Heart left ventricle (tissue), 16 donors: ENCODE data around the gene CCDC127. TPM values are rescaled to one million over a fixed set of nuclear protein-coding genes. Genes with fewer than 3 reads are reported as not detected.
A peak's percentile ranks its signal among the peaks of the same experiment; 100 is the strongest.

ENCODE experiments used
- ATAC-seq, 4 donors: fragments of 200-7000 bp; cut with Tn5 transposase; one replicate each; pipeline ENCODE4 v1.9.1; 2020 to 2022; ENCODE audit warnings: moderate library complexity in 4 of 4, mild to moderate bottlenecking in 3 of 4, moderate number of reproducible peaks in 1 of 4
- DNase-seq, 5 donors: peaks; one replicate each; pipeline ENCODE4 v3.0.0-alpha.2; 2020
- H3K27ac ChIP-seq, 12 donors: fragments of 200-600 bp; sonication (generic) in 4 of 12; one replicate each; pipeline versions ENCODE4 v1.5.0 to v1.8.0; 2016 to 2022; ENCODE audit warnings: mild to moderate bottlenecking in 2 of 12
- H3K27me3 ChIP-seq, 9 donors: fragments of 200-600 bp; sonication (generic) in 2 of 9; one replicate each; pipeline versions ENCODE4 v1.5.1 to v1.8.0; 2016 to 2022; ENCODE audit warnings: mild to moderate bottlenecking in 3 of 9
- H3K36me3 ChIP-seq, 9 donors: fragments of 200-600 bp; sonication (generic) in 2 of 9; one replicate each; pipeline versions ENCODE4 v1.5.0 to v1.8.0; 2018 to 2022; ENCODE audit warnings: mild to moderate bottlenecking in 2 of 9
- H3K4me1 ChIP-seq, 12 donors: fragments of 200-600 bp; sonication (generic) in 4 of 12; one replicate each; pipeline versions ENCODE4 v1.5.0 to v1.8.0; 2016 to 2022; ENCODE audit warnings: mild to moderate bottlenecking in 3 of 12
- H3K4me3 ChIP-seq, 12 donors: fragments of 200-600 bp; sonication (generic) in 4 of 12; one replicate each; pipeline versions ENCODE4 v1.5.0 to v1.8.0; 2017 to 2022; ENCODE audit warnings: mild to moderate bottlenecking in 9 of 12, moderate library complexity in 4 of 12
- H3K9me3 ChIP-seq, 12 donors: fragments of 200-600 bp; sonication (generic) in 4 of 12; one replicate each; pipeline versions ENCODE4 v1.5.0 to v1.8.0; 2016 to 2022; ENCODE audit warnings: mild to moderate bottlenecking in 1 of 12
- POLR2A ChIP-seq, 2 donors: fragments of 450-650 bp; IDR thresholded peaks; one replicate each; pipeline ENCODE4 v1.6.1; 2017; ENCODE audit warnings: antibody characterized with exemption in 2 of 2, mild to moderate bottlenecking in 2 of 2, moderate library complexity in 2 of 2
- WGBS, 4 donors: extraction: QIAGEN DNeasy Blood & Tissue Kit in 2 of 4; methylation state at CpG; one replicate each; pipeline versions ENCODE4 v1.1.5 to v1.1.7; 2013 to 2018; 5-methylcytosine and 5-hydroxymethylcytosine counted together
- intact Hi-C, 10 donors: fragments of 100-400 bp; cut with DNase I; formaldehyde crosslinking; loops; one replicate each; pipeline versions ENCODE4 v1.11.1 to v1.14.2; 2022
- polyA plus RNA-seq, 2 donors: library from polyadenylated mRNA; stranded (reverse); fragments of 200-250 nt; gene quantifications; one replicate each; pipeline ENCODE4 v1.2.3, GENCODE V29; 2013
- total RNA-seq, 9 donors: library from RNA; depleted of rRNA in 2 of 9; stranded (reverse); fragments of >200 nt in 2 of 9; fragmentation: NEBNext Ultra II Directional in 3 of 9; extraction: Animal tissue kit (Norgen Biotek cat#: 25700) in 3 of 9; gene quantifications; one replicate each; pipeline versions ENCODE4 v1.1.0 to v1.2.4, GENCODE V29; 2016 to 2023
- TF ChIP-seq, protein P1 (sequence below), 12 donors: fragments of 200-600 bp; sonication (generic) in 4 of 12; IDR thresholded peaks; one replicate each; pipeline versions ENCODE4 v1.5.0 to v1.8.0; 2018 to 2022; ENCODE audit warnings: antibody characterized with exemption in 12 of 12, mild to moderate bottlenecking in 5 of 12
- donor health status: ischemic (EF 13 %, LVEDD 7.1; RV severe dilation, severe dysfunction).
- donor health status: healthy with polysubstance abuse.
- donor health status: DM: no; HTN: yes; CAD: no.
- donor health status: DM: no; HTN: no; CAD: no.
- donor health status: ischemic (EF 25% LVEDD 6.9; RV normal size, moderate dysfunction).
- donor health status: ischemic (EF 25% LVEDD 5.7; RV mildly dilated, moderate dysfunction).
- donor health status: healthy.
- donor health status: DM: yes; HTN: yes; CAD: no.
- donor health status: ischemic (EF 35%, LVEDD 5.7; RV mildly dilated, moderate dysfunction).
- donor health status: nonischemic (EF 11% LVEDD 7.7; RV severe dilation, severe dysfunction).
- donor health status: DM: yes; HTN: yes; CAD: no.
- donor health status: PGD.
- donor health status: ischemic (EF 29% LVEDD 5.4; RV normal size, mild dysfunction).
- donor health status: nonischemic (EF 23%, LVEDD 6.1; RV moderate dilation, normal function).

The CCDC127 gene
- total and polyA plus RNA-seq, 11 donors: 4.8 to 10.3 (median 7.5) TPM

DNA sequence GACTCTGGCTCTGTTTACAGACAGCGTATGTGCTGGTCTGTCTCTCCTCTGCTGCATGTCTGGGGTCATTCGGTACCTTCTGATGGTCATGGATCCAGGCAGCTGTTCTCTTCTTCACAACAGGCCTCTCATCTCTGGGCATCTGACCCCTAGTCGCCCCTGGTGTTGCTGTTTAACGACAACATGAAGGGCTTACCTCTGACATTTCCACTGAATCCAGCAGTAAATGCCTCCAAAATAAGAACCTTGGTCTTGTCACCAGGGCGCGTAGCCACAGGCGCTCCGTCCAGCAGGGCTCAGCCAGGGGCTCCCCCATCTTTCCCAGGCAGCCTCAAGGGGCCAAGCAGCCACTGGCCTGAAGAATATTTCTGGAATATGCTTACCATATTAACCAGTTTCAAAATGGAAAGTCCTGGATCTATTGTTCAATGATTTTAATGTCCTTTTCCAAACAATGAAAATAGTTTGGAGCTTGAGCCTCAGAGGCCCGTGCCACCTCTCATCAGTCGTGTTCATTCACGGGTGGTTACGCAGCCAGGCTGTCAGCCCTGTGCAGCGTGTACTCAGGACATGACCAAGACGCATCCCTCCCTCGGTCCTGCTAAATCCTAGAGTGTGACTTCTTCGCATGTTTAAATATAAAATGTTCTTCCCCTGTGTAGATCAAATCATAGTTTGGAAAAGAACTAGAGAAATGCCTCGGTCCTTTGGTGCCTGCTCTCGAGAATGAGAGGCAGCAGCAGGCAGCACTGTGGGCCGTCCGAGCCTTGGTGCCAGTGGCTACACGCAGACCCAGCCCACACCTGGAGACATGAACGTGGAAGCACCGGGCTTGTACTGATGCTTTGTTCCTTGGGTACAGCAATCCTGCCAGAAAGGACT lies 56.8 kb downstream of the CCDC127 start:
- DNase-seq: no peak
- H3K4me1 ChIP-seq: no peaks in the 10 kb centered on the region
- intact Hi-C loops: no loop called here
- H3K27ac ChIP-seq: no peak overlapping the region
- no peak for ATAC-seq
- H3K36me3 ChIP-seq: no peaks in the 10 kb centered on the region
- H3K4me3 ChIP-seq: no peak overlapping the region
- peaks cover 0 to 16% (median 0%) of the 10 kb centered on the region in 9 donors for H3K27me3 ChIP-seq
- 87 to 91% (median 89%) methylated on average over 23 of the region's 23 CpGs for WGBS, 4 donors
- no peak for TF ChIP-seq POLR2A (IDR thresholded peaks at IDR 0.05)
- TF ChIP-seq, protein P1, sequence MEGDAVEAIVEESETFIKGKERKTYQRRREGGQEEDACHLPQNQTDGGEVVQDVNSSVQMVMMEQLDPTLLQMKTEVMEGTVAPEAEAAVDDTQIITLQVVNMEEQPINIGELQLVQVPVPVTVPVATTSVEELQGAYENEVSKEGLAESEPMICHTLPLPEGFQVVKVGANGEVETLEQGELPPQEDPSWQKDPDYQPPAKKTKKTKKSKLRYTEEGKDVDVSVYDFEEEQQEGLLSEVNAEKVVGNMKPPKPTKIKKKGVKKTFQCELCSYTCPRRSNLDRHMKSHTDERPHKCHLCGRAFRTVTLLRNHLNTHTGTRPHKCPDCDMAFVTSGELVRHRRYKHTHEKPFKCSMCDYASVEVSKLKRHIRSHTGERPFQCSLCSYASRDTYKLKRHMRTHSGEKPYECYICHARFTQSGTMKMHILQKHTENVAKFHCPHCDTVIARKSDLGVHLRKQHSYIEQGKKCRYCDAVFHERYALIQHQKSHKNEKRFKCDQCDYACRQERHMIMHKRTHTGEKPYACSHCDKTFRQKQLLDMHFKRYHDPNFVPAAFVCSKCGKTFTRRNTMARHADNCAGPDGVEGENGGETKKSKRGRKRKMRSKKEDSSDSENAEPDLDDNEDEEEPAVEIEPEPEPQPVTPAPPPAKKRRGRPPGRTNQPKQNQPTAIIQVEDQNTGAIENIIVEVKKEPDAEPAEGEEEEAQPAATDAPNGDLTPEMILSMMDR (IDR thresholded peaks at IDR 0.05): no peak
- H3K9me3 ChIP-seq: no peaks in the 10 kb centered on the region

DNA sequence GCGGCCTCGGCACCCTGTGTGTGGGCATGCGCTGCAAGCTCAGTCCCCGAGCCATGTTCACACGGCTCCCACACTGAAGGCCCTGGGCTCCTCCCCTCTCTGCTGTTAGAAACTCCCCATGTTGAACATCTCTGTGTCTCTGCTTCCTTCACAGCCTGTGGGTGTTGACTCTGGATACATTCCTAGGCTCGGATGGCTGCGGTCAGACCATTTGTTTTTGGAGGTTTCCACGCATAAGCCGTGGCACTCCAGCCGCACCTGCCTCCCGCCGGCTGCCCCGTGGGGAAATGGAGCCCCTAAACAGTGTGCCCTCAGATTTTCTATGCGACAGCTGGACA lies 57.8 kb downstream of the CCDC127 start:
- intact Hi-C loops: no loop called here
- TF ChIP-seq POLR2A (IDR thresholded peaks at IDR 0.05): no peak
- Histone ChIP-seq H3K9me3 (no peaks in the 10 kb centered on the region), H3K27me3 (peaks cover 0 to 16% (median 0%) of the 10 kb centered on the region in 9 donors), H3K27ac (no peak overlapping the region), H3K4me3 (no peak overlapping the region), H3K4me1 (no peaks in the 10 kb centered on the region), H3K36me3 (no peaks in the 10 kb centered on the region)
- ATAC-seq (no peak), DNase-seq (peak in 1 of 5 donors; percentile 1)
- WGBS, 4 donors: 72 to 82% (median 81%) methylated on average over 12 to 14 of the region's 14 CpGs

DNA sequence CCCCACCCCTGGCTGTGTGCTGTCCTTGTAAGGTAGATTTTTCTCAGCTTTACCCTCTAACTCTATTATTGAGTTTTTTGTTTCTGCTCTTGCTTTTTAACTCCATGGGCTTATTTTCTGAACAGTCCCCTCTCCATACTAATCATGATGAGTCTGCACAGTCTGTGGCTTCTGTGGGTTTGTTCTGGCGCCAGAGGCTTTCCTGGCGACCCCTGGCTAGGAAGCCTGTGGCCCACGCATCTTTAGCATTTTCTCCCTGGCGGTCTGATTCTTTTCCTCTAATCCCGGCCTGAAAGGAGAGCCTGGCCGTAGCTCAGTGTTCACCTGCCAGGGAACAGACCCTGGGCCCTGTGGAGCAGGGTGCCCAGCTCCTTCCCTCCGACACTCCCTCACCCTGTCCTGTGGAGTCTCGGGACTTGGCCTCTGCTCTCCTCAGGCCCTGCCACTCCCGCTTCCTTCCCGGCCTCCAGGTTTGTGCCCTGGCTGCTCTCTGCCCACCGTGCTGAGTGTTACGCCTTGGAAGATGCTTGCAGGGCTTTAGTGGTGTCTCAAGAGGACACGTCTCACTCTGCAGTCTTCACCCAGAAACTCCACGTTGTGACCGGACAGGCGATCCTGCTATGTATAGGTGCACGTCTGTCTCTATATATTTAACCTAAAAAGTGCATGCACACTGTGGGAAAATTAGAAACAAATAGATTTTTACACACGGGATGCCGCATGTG lies 58.3 kb downstream of the CCDC127 start:
- WGBS, 4 donors: 65 to 77% (median 71%) methylated on average over 19 of the region's 19 CpGs

DNA sequence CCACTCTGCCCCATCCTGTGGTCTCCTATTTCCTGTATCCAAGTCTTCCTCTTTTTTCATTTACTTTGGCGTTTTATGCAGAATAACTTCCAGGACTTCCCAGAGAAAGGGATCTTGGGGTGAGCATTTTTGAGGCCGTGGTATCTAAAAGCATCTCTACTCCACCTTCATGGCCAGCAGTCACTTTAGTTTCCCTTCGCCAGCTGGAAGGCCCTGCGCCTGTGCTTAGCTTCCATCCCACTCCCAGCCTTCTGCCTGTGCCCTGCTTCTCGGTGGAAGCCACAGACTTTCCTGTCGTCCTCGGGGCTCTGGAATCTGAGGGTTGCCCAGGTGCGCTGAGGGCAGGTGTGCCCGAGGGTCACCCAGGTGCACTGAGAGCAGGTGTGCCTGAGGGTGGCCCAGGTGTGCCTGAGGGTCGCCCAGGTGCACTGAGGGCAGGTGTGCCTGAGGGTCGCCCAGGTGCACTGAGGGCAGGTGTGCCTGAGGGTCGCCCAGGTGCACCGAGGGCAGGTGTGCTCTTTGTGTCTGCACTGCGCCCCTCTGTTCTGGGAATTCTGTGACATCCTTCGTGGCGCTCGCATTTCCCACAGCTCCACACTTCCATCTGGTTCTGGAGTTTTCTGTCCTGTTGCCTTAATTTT lies 59.0 kb downstream of the CCDC127 start:
- 80 to 89% (median 85%) methylated on average over 17 of the region's 17 CpGs for WGBS, 4 donors
- Histone ChIP-seq H3K4me3 (no peak overlapping the region), H3K27me3 (peaks cover 0 to 16% (median 0%) of the 10 kb centered on the region in 9 donors), H3K36me3 (no peaks in the 10 kb centered on the region), H3K4me1 (no peaks in the 10 kb centered on the region), H3K9me3 (no peaks in the 10 kb centered on the region), H3K27ac (no peak overlapping the region)
- no peak for TF ChIP-seq POLR2A (IDR thresholded peaks at IDR 0.05)
- TF ChIP-seq, protein P1 (IDR thresholded peaks at IDR 0.05): no peak
- intact Hi-C loops: no loop called here
- no peak for DNase-seq
- ATAC-seq: no peak

More for the DNA sequence above, 58.3 kb downstream of the CCDC127 start:
- Histone ChIP-seq H3K9me3 (no peaks in the 10 kb centered on the region), H3K36me3 (no peaks in the 10 kb centered on the region), H3K4me3 (no peak overlapping the region), H3K27ac (no peak overlapping the region), H3K27me3 (peaks cover 0 to 16% (median 0%) of the 10 kb centered on the region in 9 donors), H3K4me1 (no peaks in the 10 kb centered on the region)
- intact Hi-C loops: no loop called here
- ATAC-seq (no peak), DNase-seq (peak in 1 of 5 donors; percentile 11)
- no peak for TF ChIP-seq POLR2A (IDR thresholded peaks at IDR 0.05)
- TF ChIP-seq, protein P1 (IDR thresholded peaks at IDR 0.05): no peak
